Spinal cord (tissue), 10 donors: ENCODE results near the gene PTGER2. TPM values are rescaled to one million over a fixed set of nuclear protein-coding genes. Genes with fewer than 3 reads are reported as not detected.

Experiments used
- DNase-seq, 6 donors: peaks; one replicate each; pipeline versions ENCODE4 v3.0.0 to v3.0.0-alpha.2; 2013 to 2015; ENCODE audit warnings: low spot score in 6 of 6, low read depth in 4 of 6
- H3K27ac ChIP-seq: one replicate; pipeline ENCODE4 v1.5.1; 2013; ENCODE audit warnings: low read depth, low read length, control low read depth
- H3K27me3 ChIP-seq: one replicate; pipeline ENCODE4 v1.6.1; 2013; ENCODE audit warnings: low read length; ENCODE audit not compliant: control insufficient read depth, insufficient read depth
- H3K36me3 ChIP-seq: one replicate; pipeline ENCODE4 v1.6.1; 2013; ENCODE audit warnings: low read length; ENCODE audit not compliant: control insufficient read depth, insufficient read depth
- H3K4me1 ChIP-seq: one replicate; pipeline ENCODE4 v1.6.1; 2013; ENCODE audit warnings: low read length; ENCODE audit not compliant: control insufficient read depth, insufficient read depth
- H3K4me3 ChIP-seq: one replicate; pipeline ENCODE4 v1.5.1; 2013; ENCODE audit warnings: low read depth, low read length, control low read depth
- H3K9me3 ChIP-seq: one replicate; pipeline ENCODE4 v1.6.1; 2013; ENCODE audit warnings: low read length; ENCODE audit not compliant: control insufficient read depth, insufficient read depth
- WGBS: methylation state at CpG from one replicate; pipeline ENCODE4 v1.1.5; 2013; ENCODE audit warnings: missing lambda C conversion rate; ENCODE audit not compliant: insufficient coverage; 5-methylcytosine and 5-hydroxymethylcytosine counted together
- polyA plus RNA-seq, 2 donors: library from polyadenylated mRNA; unstranded; fragments of 120-200 nt; gene quantifications; one replicate each; pipeline ENCODE4 v1.2.1, GENCODE V29; 2013; ENCODE audit not compliant: insufficient read length in 2 of 2
- total RNA-seq, 2 donors: library from RNA; depleted of rRNA in 1 of 2; stranded (reverse); fragments of 120-200 nt in 1 of 2; fragments of >200 nt in 1 of 2; gene quantifications; one replicate each; pipeline versions ENCODE4 v1.2.3 to v1.2.4, GENCODE V29; 2013 to 2014
- donor health status: healthy.

Gene PTGER2
- total and polyA plus RNA-seq, 4 donors: 2.4 to 3.6 (median 2.9) TPM

DNA sequence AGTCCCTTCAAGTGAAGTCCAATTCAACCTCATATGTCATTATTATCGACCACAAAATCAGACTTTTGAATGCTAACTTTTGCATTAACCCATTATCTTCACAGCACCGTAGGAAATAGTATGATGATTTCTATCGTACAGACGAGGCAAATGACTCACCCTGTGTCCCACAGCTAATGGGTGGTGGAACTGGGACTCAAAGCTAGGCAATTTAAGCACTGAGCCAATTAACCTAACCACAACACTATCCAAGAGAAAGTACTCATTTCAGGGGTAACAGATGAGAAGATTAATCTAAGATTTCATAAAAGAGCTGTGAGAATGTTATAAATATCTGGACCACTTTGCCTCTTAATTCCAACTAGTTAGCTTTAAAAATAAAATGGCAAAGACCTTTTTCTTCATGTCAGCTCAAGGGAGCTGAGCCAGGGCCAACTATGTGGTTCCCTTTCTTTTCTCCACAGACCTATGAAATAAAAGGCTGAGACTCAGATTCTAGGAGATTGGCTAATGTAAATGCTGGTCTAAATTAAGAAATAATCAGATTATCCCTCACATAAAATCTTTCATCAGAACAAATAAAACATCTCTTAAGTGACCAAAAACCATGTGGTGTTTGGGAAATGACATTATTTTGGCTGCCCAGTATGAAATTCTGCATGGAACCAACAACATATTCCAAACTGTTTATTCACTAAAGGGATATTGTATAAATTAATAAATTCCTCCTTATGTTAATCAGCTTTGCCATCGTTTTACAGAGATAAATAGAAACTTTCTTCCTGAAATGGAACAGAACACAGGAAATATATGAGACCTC lies 4.9 kb downstream of the PTGER2 start:
- WGBS: no CpG with 5 or more reads among the region's 5 CpGs
- no peak overlapping the region for H3K27ac ChIP-seq
- no peak overlapping the region for H3K4me3 ChIP-seq
- DNase-seq: no peak
- H3K9me3 ChIP-seq: no peaks in the 10 kb centered on the region
- peaks cover 16% of the 10 kb centered on the region for H3K27me3 ChIP-seq
- H3K36me3 ChIP-seq: no peaks in the 10 kb centered on the region
- peaks cover 14% of the 10 kb centered on the region for H3K4me1 ChIP-seq

DNA sequence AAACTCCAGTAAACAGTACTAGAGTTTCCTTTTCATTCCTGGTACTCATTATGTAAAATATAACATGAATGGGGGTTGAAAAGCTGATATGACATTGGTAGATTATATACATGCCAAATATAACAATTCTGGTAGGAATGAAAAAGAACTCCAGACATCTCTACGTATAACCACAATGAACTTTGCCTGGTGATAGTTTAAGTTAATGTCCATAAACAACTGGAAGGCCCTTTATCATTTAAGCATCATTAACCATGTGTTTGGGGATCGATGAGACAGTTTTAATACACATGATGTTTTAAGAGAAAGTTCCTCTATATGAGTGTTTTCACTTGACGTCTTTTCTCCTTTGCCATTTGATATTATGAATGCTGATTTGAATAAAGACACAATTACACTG lies 5.8 kb downstream of the PTGER2 start:
- DNase-seq: no peak
- WGBS: no CpG with 5 or more reads among the region's 3 CpGs

DNA sequence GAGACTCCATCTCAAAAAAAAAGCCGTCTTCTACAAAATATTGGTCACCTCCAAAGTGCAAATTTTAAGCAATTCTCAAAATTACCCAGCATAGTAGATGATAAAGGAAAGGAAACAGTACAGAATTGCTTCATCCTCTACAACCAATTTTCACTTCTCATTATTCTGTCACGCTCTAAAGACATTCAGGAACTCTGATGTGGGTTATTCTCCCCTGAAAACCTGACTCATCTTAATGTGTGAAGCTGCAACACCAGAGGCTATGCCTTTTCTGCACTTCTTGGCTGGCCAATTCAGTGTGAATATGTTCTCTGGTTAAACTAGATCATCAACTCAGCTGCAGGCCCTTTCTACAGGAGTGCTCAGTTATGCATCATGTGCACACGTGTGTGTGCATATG lies 11.0 kb downstream of the PTGER2 start:
- Histone ChIP-seq H3K4me1 (no peaks in the 10 kb centered on the region), H3K27ac (no peak overlapping the region), H3K9me3 (no peaks in the 10 kb centered on the region), H3K27me3 (no peaks in the 10 kb centered on the region), H3K36me3 (no peaks in the 10 kb centered on the region), H3K4me3 (no peak overlapping the region)
- WGBS: 70% methylated on average over 1 of the region's 3 CpGs
- peak in 1 of 6 donors; percentile 6 for DNase-seq

More for the DNA sequence above, 5.8 kb downstream of the PTGER2 start:
- no peak overlapping the region for H3K27ac ChIP-seq
- H3K4me1 ChIP-seq: peaks cover 5% of the 10 kb centered on the region
- H3K27me3 ChIP-seq: peaks cover 7% of the 10 kb centered on the region
- no peaks in the 10 kb centered on the region for H3K9me3 ChIP-seq
- no peak overlapping the region for H3K4me3 ChIP-seq
- no peaks in the 10 kb centered on the region for H3K36me3 ChIP-seq

DNA sequence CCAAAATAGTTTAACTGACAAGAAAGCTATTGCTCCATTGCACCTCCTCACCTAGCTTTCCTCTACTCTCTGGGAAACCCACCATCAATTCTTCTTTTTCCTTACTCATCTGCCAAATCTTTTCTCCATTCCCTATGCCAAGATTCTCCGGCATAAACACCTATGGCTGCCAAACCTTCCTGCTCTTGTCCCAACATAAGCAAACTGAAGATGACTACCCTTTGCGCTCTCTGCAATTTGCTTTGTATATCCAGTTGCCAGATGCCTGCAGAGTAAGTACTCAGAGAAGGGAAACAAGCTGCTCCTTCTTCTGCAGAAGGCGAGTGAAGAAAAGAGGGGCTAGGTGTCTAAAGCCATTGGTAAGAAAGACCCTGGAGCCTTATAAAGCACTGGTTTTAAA lies 11.5 kb downstream of the PTGER2 start:
- Histone ChIP-seq H3K9me3 (no peaks in the 10 kb centered on the region), H3K27ac (no peak overlapping the region), H3K36me3 (no peaks in the 10 kb centered on the region), H3K4me1 (no peaks in the 10 kb centered on the region), H3K27me3 (no peaks in the 10 kb centered on the region), H3K4me3 (no peak overlapping the region)
- DNase-seq: peak in 1 of 6 donors; percentile 63
- WGBS: 100% methylated on average over 1 of the region's 3 CpGs

DNA sequence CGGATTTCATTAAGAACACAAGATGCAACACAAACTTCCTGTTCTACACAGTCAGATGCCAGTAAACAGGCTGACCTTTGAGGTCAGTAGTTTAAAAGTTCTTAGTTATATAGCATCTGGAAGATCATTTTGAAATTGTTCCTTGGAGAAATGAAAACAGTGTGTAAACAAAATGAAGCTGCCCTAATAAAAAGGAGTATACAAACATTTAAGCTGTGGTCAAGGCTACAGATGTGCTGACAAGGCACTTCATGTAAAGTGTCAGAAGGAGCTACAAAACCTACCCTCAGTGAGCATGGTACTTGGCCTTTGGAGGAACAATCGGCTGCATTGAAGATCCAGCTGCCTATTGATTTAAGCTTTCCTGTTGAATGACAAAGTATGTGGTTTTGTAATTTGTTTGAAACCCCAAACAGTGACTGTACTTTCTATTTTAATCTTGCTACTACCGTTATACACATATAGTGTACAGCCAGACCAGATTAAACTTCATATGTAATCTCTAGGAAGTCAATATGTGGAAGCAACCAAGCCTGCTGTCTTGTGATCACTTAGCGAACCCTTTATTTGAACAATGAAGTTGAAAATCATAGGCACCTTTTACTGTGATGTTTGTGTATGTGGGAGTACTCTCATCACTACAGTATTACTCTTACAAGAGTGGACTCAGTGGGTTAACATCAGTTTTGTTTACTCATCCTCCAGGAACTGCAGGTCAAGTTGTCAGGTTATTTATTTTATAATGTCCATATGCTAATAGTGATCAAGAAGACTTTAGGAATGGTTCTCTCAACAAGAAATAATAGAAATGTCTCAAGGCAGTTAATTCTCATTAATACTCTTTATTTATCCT lies 13.5 kb downstream of the PTGER2 start:
- no peak for DNase-seq
- Histone ChIP-seq H3K4me1 (no peaks in the 10 kb centered on the region), H3K9me3 (no peaks in the 10 kb centered on the region), H3K27me3 (no peaks in the 10 kb centered on the region), H3K36me3 (no peaks in the 10 kb centered on the region), H3K27ac (no peak overlapping the region), H3K4me3 (no peak overlapping the region)
- WGBS: no CpG with 5 or more reads among the region's 4 CpGs

DNA sequence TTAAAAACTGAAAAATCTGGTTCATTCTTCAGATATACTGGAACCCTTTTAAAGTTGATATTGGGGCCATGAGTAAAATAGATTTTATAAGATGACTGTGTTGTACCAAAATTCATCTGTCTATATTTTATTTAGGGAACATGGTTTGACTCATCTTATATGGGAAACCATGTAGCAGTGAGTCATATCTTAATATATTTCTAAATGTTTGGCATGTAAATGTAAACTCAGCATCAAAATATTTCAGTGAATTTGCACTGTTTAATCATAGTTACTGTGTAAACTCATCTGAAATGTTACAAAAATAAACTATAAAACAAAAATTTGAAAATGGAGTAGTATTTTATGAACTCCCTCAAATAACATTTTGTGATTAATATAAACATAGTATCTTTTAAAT lies 14.2 kb downstream of the PTGER2 start:
- Histone ChIP-seq H3K27ac (no peak overlapping the region), H3K4me3 (no peak overlapping the region), H3K4me1 (no peaks in the 10 kb centered on the region), H3K36me3 (no peaks in the 10 kb centered on the region), H3K9me3 (no peaks in the 10 kb centered on the region), H3K27me3 (no peaks in the 10 kb centered on the region)
- no peak for DNase-seq

DNA sequence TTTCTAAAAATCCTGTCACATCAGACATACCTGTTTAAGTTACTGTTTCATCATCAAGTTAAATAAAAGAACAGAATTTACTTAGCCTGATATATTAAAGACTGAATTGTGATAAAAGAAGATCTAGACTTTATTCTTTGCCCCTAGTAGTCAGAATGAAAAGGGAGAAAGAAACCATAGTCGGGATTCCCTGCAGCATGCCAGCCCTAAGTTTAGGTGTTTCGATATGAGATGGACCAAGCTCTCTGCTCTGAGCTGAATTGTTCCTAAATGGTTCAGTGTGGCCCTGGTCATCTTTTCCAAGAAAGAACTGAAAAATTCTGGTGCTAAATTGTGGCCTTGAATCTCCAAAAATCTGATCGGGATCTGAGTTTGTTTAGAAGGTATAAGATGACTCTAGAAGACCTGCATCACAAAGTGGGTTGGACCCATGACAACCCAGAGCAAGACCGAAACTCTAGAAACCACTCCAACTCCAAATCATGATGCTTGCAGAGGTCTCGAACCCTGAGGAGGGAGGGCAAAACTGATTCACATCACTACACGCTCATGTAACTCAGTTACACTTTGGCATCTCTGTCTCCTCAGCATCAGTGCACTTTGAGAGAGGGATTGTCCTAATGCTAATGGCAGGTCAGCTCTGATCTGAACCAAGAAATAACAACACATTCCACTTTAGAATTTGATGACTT lies 15.7 kb downstream of the PTGER2 start:
- Histone ChIP-seq H3K27me3 (no peaks in the 10 kb centered on the region), H3K27ac (no peak overlapping the region), H3K4me1 (no peaks in the 10 kb centered on the region), H3K36me3 (no peaks in the 10 kb centered on the region), H3K9me3 (no peaks in the 10 kb centered on the region), H3K4me3 (no peak overlapping the region)
- no peak for DNase-seq
- WGBS: 82% methylated on average over 3 of the region's 6 CpGs

DNA sequence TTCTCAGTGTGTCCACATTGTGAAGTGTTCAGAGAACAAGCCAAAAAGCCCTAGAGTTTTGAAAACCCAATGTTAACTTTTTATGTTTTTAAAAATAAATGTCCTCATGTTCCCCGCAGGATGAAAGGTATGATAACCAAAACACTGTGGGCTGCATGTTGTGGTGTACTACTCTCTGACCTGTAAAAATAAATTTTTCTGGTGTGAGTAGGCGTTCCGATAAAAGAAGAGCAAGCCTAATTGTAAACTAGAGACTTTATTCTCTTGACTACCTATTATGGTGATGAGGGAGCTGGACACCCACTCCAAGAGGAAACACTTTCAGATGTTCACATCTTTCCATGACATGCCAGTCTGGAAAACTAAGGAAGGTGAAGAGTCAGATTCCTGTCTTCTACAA lies 18.2 kb downstream of the PTGER2 start:
- DNase-seq: no peak
- Histone ChIP-seq H3K9me3 (no peaks in the 10 kb centered on the region), H3K27ac (no peak overlapping the region), H3K4me3 (no peak overlapping the region), H3K36me3 (no peaks in the 10 kb centered on the region), H3K27me3 (no peaks in the 10 kb centered on the region), H3K4me1 (no peaks in the 10 kb centered on the region)
- WGBS: 88% methylated on average over 1 of the region's 3 CpGs

DNA sequence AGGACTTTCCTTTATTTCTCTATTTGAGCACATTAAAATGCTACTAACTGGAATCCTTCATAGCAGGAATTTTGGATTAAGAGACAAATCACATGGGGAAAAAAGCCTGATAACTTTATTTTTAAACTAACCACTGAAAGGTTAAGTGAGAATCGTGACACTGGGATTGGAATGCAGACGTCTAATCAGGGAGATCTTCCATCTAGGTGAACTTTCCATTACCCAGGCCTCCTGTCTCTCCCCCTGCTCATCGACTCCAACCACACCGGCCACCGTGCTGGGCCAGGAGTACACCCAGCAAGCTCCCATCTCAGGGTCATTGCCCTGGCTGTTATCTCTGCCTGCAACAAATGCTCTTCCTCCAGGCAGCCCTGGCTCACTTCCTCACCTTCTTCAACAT lies 19.0 kb downstream of the PTGER2 start:
- DNase-seq: no peak
- Histone ChIP-seq H3K4me3 (no peak overlapping the region), H3K4me1 (no peaks in the 10 kb centered on the region), H3K27ac (no peak overlapping the region), H3K27me3 (no peaks in the 10 kb centered on the region), H3K9me3 (no peaks in the 10 kb centered on the region), H3K36me3 (no peaks in the 10 kb centered on the region)
- 84% methylated on average over 5 of the region's 5 CpGs for WGBS
